GM21526 (cell line): ENCODE data around the gene GUCY2F.

ENCODE experiments used
- ATAC-seq: cut with Tn5 transposase; IDR thresholded peaks from one replicate; pipeline ENCODE4 v1.9.1; 2021; ENCODE audit warnings: moderate library complexity; ENCODE audit not compliant: unreplicated experiment, low FRiP score

The GUCY2F gene

GRCh38 chrX:109481986-109482385, at the start of gene GUCY2F:
GUCY2F (minus strand) TSS chrX:109482086; CDS start chrX:109475936, 6,150 bp downstream.
- ATAC-seq, result no peak

GRCh38 chrX:109519001-109519400, 37.1 kb upstream of the GUCY2F start:
- ATAC-seq, result no peak

GRCh38 chrX:109511113-109511512, 29.2 kb upstream of the GUCY2F start:
- no peak for ATAC-seq

GRCh38 chrX:109508915-109509314, 27.0 kb upstream of the GUCY2F start:
- no peak for ATAC-seq

- ATAC-seq, result no peak
Measured at GRCh38 chrX:109501176-109501575, 19.3 kb upstream of the GUCY2F start.

GRCh38 chrX:109498434-109498833, 16.5 kb upstream of the GUCY2F start:
- ATAC-seq, result no peak

GRCh38 chrX:109489174-109489573, 7.3 kb upstream of the GUCY2F start:
- ATAC-seq, result no peak

GRCh38 chrX:109487640-109488039, 5.8 kb upstream of the GUCY2F start:
- ATAC-seq, result no peak

GRCh38 chrX:109485470-109486340, 3.8 kb upstream of the GUCY2F start:
- peak; percentile 86 for ATAC-seq

GRCh38 chrX:109484886-109485285, 3.0 kb upstream of the GUCY2F start:
- ATAC-seq, result no peak

GRCh38 chrX:109475174-109475891, 6.6 kb downstream of the GUCY2F start:
- no peak for ATAC-seq

- ATAC-seq, result no peak
Measured at GRCh38 chrX:109472939-109473735, 8.7 kb downstream of the GUCY2F start.

GRCh38 chrX:109464231-109464630, 17.7 kb downstream of the GUCY2F start:
- ATAC-seq, result no peak

- ATAC-seq, result no peak
Measured at GRCh38 chrX:109463784-109464183, 18.1 kb downstream of the GUCY2F start.

GRCh38 chrX:109448282-109448938, 33.5 kb downstream of the GUCY2F start:
- ATAC-seq, result no peak

- ATAC-seq, result no peak
Measured at GRCh38 chrX:109441266-109441665, 40.6 kb downstream of the GUCY2F start.

GRCh38 chrX:109440475-109440874, 41.4 kb downstream of the GUCY2F start:
- peak; percentile 85 for ATAC-seq

GRCh38 chrX:109409181-109409580, 72.7 kb downstream of the GUCY2F start:
- ATAC-seq, result no peak

GRCh38 chrX:109403922-109404321, 78.0 kb downstream of the GUCY2F start:
- ATAC-seq, result no peak

GRCh38 chrX:109399831-109400230, 82.1 kb downstream of the GUCY2F start:
- ATAC-seq, result no peak
